Stomach (tissue), 4 donors: Measurements from ENCODE around the gene CRYBG1.

Source experiments
- CTCF ChIP-seq, 7 experiments: fragments of 450-650 bp in 4 of 7; fragments of 200-600 bp in 3 of 7; sonication (generic) in 3 of 7; IDR thresholded peaks; one replicate each; pipeline ENCODE4 v1.5.1; 2016 to 2019; ENCODE audit warnings: antibody characterized with exemption in 7 of 7, control low read depth in 2 of 7, mild to moderate bottlenecking in 1 of 7
- EP300 ChIP-seq: sonication (generic); formaldehyde crosslinking; IDR thresholded peaks from one replicate; pipeline ENCODE4 v1.6.1; 2017; ENCODE audit warnings: antibody characterized with exemption
- POLR2A ChIP-seq, 4 donors: fragments of 450-650 bp; IDR thresholded peaks; one replicate each; pipeline ENCODE4 v1.6.1; 2016; ENCODE audit warnings: antibody characterized with exemption in 4 of 4, control low read depth in 2 of 4, mild to moderate bottlenecking in 1 of 4, moderate library complexity in 1 of 4
- POLR2AphosphoS5 ChIP-seq, 3 donors: sonication (generic); formaldehyde crosslinking; IDR thresholded peaks; one replicate each; pipeline ENCODE4 v1.6.1; 2016; ENCODE audit warnings: antibody characterized with exemption in 3 of 3

GRCh38 chr6:106556368-106556960, 195.9 kb downstream of the CRYBG1 start:
- no peak for TF ChIP-seq POLR2AphosphoS5 (IDR thresholded peaks at IDR 0.05)
- TF ChIP-seq CTCF (IDR thresholded peaks at IDR 0.05), result peak in 2 of 7 experiments; percentile 23 to 38
- no peak for TF ChIP-seq EP300
- TF ChIP-seq POLR2A (IDR thresholded peaks at IDR 0.05), result no peak
